Erythroblast (primary cell): ENCODE results near the gene TCF12.

Experiments
- GATA1 ChIP-seq: IDR thresholded peaks from 2 replicates; pipeline ENCODE4 v1.6.1; 2011; ENCODE audit warnings: low read depth, mild to moderate bottlenecking, control low read depth, low read length, moderate library complexity
- POLR2A ChIP-seq: IDR thresholded peaks from 2 replicates; pipeline ENCODE4 v1.6.1; 2011; ENCODE audit warnings: mild to moderate bottlenecking, low read length

- no peak for TF ChIP-seq POLR2A
- no peak for TF ChIP-seq GATA1
Observed at GRCh38 chr15:56967336-56967735, 48.9 kb downstream of the TCF12 start.
